K562 treated with DMSO at 1 percent for 4 hours (cell line): ENCODE data around the gene ANKRD42. TPM values are rescaled to one million over a fixed set of nuclear protein-coding genes. Genes with fewer than 3 reads are reported as not detected.

Experiments used
- total RNA-seq: library from RNA; unstranded; fragments of 300-600 nt; gene quantifications from 2 replicates; pipeline ENCODE4 v1.2.3, GENCODE V29; 2022; ENCODE audit not compliant: insufficient read depth

Gene ANKRD42
- total RNA-seq: 5.0 and 5.1 TPM in 2 replicates

DNA sequence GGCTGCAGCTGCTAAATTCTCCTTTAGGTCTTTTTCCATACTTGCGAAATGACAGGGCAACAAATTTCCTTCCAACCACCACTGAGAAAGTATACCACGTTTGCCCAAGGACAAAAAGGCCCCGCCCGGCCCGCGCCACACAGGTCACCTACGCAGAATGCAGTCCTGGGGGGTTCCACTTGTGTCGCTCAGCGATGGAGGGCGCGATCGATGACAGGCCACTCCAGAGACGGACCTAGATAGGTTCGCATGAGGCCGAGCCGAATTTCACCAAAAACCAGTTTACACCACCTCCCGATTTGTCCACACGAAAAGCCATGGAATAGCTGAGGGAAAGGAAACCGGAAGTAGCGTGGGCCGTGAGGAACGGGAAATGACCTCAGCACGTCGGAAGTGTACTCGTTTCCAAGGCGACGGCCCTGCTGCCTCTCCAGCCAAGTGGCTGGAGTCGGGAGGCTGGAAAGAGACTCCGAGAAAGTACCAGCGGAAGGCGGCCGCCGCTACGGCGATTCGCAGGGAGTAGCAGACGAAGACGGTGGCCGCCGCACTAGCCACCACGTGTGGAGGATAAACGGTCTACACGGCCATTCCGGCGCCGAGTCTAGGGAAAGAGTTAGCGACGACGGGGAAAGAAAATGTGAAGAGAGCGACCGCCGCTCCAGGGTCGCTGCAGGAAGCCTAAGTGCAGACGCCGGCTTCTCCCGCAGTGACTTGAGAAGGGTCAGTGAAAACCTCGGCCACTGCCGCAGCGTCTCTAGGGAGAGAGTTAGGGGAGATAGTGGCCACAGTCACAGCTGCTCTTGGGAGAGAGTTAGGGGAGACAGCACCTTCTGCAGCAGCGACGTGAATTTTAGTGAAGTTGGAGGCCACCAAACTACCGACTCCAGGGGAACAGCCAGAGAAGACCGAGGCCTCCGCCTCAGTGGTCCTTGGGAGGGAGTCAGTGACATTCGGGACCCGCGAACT is at the start of gene ANKRD42:
ANKRD42 (plus strand) TSS at position 398 of the 966 bp plus-strand sequence. CDS start 959 bp downstream, outside the sequence.

DNA sequence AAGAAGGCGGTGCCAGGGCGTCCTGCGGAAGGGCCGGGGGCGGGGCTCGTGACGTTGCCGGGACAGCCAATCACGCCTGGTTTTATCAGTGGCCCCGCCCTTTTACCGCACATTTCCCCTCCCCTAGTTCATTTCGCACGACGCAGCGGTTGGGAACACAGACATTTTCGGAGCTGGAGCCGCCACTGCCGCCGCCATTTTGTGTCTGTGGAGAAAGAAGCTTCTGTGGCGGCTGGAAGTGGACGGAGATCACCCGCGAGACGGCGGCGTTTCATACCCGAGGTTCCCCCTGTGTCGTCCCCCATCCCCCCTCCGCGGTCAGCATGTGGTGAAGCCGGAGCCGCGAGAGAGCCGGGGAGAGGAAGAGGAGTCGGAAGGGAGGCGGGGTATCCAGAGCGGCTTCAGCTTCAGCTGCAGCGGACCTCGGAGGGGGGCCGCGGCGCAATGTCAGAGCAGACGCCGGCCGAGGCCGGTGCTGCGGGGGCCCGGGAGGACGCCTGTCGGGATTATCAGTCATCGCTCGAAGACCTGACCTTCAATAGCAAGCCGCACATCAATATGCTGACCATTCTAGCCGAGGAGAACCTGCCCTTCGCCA is 36.4 kb upstream of the ANKRD42 start, which contains the start of gene PCF11:
PCF11 (plus strand) TSS at position 136 of the 598 bp plus-strand sequence; CDS start at position 445, 309 bp downstream.

DNA sequence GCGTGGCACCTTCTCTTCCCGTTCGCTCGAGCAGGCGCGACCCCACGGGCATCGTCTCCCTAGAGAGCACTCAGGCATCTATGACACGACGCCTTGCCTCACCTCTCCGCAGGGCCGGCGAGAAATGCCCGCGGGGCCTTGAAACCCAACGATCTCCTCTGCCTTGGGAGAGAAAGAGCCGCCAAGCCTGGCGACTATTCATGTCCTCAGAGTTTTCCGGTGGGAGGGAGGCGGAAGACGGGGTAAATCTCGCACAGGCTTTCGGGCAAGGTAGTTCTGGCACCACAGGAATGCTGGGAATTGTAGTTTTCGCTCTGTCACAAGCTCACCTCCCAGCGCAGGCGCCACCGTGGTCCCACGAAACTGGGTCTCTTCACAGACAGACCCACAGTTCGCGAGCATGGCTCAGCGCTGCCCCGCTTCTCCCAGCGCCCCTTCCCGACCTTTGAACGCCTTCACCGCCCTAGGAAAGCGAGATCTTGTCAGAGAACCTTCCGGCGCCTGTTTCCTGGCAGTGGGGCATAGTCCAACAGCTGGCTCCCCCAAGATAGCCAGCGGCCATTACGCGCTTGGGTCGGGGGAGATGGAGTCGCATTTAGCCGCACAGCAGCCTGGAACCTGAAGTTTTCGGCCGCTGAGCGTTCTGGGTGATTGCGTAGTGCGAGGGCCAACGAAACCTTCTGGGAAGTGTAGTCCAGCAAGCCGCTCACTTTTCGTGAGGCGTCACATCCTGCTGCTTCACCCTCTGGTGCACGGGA is 92.4 kb downstream of the ANKRD42 start, which contains the start of gene CCDC90B:
CCDC90B (minus strand) TSS at position 597 of the 758 bp plus-strand sequence; CDS start at position 202, 395 bp downstream.

Other genes starting within 250 kb of the ANKRD42 start
- gene RAB30, start 121.8 kb upstream of the ANKRD42 start, total RNA-seq: 2.4 and 9.4 TPM in 2 replicates
- 35.2 and 39.0 TPM in 2 replicates for gene PCF11, start 36.6 kb upstream of the ANKRD42 start, total RNA-seq
- gene CCDC90B, start 92.7 kb downstream of the ANKRD42 start, total RNA-seq: 20.4 and 28.2 TPM in 2 replicates